Frontal cortex (tissue), 4 donors: Measurements from ENCODE around the gene ARL1. TPM values are rescaled to one million over a fixed set of nuclear protein-coding genes. Genes with fewer than 3 reads are reported as not detected.

Experiments used
- DNase-seq, 2 donors: peaks; one replicate each; pipeline ENCODE4 v3.0.0; 2012; ENCODE audit warnings: low spot score in 2 of 2
- FAIRE-seq: peaks from 2 replicates; lab custom pipeline; 2012; peaks lifted over from hg19 to GRCh38; lab: Jason Lieb, UNC
- small RNA-seq: library from RNA; depleted of rRNA; stranded (forward); fragments of <200 nt; gene quantifications from one replicate; pipeline ENCODE3, GENCODE V24; 2014
- total RNA-seq: library from RNA; depleted of rRNA; stranded (reverse); fragments of >200 nt; gene quantifications from one replicate; pipeline ENCODE4 v1.2.3, GENCODE V29; 2014
- donor health status: control.
- donor health status: control.
- donor health status: control.

ARL1 gene
- total RNA-seq, 1 donor from 2014 or later = 37.1 TPM

DNA sequence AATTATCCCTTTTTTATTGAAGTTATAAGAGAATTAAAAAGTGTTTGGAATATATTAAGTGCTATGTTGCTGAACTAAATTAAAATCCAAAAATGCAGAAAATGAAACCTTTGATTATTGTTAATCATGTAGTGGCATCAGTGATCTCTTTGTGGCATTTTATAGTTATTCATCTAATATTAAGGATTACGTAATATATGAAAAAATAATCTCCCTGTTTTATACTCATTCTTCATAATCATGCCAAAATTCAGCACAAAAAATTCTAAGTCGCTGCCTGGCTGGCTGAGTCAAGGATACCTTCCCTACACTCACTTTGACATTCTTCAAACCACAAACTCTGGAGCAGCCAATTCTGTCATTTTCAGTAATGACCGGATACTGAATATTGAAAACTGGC lies 63.7 kb downstream of the ARL1 start:
- DNase-seq = no peak
- no peak for FAIRE-seq

Small RNA genes within 50 kb of the gene (small RNA-seq; reads per million reads assigned to genes)
- gene RF00019 (not detected), gene RNU6-1068P (not detected), gene RPS27P23 (not detected)

Other genes starting within 250 kb of the ARL1 start
- 3.3 TPM for gene SLC5A8, start 197.5 kb downstream of the ARL1 start, total RNA-seq
- gene UTP20, start 127.7 kb downstream of the ARL1 start, total RNA-seq = 16.3 TPM
- not detected for gene SPIC, start 67.6 kb upstream of the ARL1 start, total RNA-seq
- 2.4 TPM for gene MYBPC1, start 187.2 kb upstream of the ARL1 start, total RNA-seq